ENCODE measurements around the gene TMEM270.

DNA sequence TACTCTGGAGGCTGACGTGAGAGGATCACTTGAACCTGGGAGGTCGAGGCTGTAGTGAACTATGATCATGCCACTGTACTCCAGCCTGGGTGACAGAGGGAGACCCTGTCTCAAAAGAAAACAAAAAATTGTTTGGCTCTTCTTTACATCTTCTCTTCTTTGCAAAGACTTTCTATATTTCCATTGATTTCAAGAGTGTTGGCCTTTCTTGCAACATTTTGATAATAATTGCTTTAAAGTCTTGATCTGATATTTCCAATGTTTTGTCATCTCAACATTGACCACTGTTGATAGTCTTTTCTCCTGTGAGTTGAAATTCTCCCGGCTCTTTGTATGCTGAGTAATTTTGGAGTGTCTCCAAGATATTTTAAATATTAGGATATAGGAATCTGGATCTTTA is 48.0 kb upstream of the TMEM270 start:
- TF ChIP-seq, protein P1, sequence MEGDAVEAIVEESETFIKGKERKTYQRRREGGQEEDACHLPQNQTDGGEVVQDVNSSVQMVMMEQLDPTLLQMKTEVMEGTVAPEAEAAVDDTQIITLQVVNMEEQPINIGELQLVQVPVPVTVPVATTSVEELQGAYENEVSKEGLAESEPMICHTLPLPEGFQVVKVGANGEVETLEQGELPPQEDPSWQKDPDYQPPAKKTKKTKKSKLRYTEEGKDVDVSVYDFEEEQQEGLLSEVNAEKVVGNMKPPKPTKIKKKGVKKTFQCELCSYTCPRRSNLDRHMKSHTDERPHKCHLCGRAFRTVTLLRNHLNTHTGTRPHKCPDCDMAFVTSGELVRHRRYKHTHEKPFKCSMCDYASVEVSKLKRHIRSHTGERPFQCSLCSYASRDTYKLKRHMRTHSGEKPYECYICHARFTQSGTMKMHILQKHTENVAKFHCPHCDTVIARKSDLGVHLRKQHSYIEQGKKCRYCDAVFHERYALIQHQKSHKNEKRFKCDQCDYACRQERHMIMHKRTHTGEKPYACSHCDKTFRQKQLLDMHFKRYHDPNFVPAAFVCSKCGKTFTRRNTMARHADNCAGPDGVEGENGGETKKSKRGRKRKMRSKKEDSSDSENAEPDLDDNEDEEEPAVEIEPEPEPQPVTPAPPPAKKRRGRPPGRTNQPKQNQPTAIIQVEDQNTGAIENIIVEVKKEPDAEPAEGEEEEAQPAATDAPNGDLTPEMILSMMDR (IDR thresholded peaks at IDR 0.05) = no peak
- no peak for TF ChIP-seq EZH2 (IDR thresholded peaks at IDR 0.05; ENCODE audit: borderline replicate concordance, insufficient read depth, low read depth, low read length, poor library complexity, severe bottlenecking)

Data from B cell (primary cell).